Mesendoderm (in vitro differentiated cells): ENCODE measurements around the gene SIGLEC9. TPM values are rescaled to one million over a fixed set of nuclear protein-coding genes. Genes with fewer than 3 reads are reported as not detected.

Experiments
- DNase-seq: peaks from one replicate; pipeline ENCODE4 v3.0.0; 2013
- H2AK5ac ChIP-seq: 2 replicates; pipeline ENCODE4 v1.6.1; 2013; ENCODE audit warnings: low read length, inconsistent platforms
- H2BK120ac ChIP-seq: 2 replicates; pipeline ENCODE4 v1.6.1; 2013; ENCODE audit warnings: low read depth, mild to moderate bottlenecking, low read length, moderate library complexity, mixed read lengths
- H2BK15ac ChIP-seq: replicated peaks from 2 replicates; pipeline ENCODE4 v1.6.1; 2013; ENCODE audit warnings: low read depth, mild to moderate bottlenecking, moderate library complexity
- H2BK5ac ChIP-seq: 2 replicates; pipeline ENCODE4 v1.6.1; 2013; ENCODE audit warnings: low read length, inconsistent platforms
- H3K18ac ChIP-seq: 2 replicates; pipeline ENCODE4 v1.6.1; 2013; ENCODE audit warnings: mild to moderate bottlenecking, low read length, mixed read lengths
- H3K23ac ChIP-seq: one replicate; pipeline ENCODE4 v1.6.1; 2013; ENCODE audit warnings: low read length
- H3K27ac ChIP-seq: 2 replicates; pipeline ENCODE4 v1.5.1; 2013; ENCODE audit warnings: low read depth, mild to moderate bottlenecking, inconsistent platforms, low read length, moderate library complexity
- H3K27me3 ChIP-seq: 2 replicates; pipeline ENCODE4 v1.6.1; 2013; ENCODE audit warnings: low read length, control low read depth, mild to moderate bottlenecking, inconsistent platforms; ENCODE audit not compliant: insufficient read depth, poor library complexity
- H3K36me3 ChIP-seq: 2 replicates; pipeline ENCODE4 v1.6.1; 2013; ENCODE audit warnings: low read length, inconsistent platforms; ENCODE audit not compliant: control insufficient read depth, insufficient read depth
- H3K4ac ChIP-seq: one replicate; pipeline ENCODE4 v1.6.1; 2013; ENCODE audit warnings: low read depth, mild to moderate bottlenecking, low read length, moderate library complexity
- H3K4me1 ChIP-seq: 2 replicates; pipeline ENCODE4 v1.6.1; 2013; ENCODE audit warnings: low read depth, low read length, inconsistent platforms; ENCODE audit not compliant: control insufficient read depth
- H3K4me2 ChIP-seq: 2 replicates; pipeline ENCODE4 v1.6.1; 2013; ENCODE audit warnings: low read length
- H3K4me3 ChIP-seq: 2 replicates; pipeline ENCODE4 v1.5.1; 2013; ENCODE audit warnings: mild to moderate bottlenecking, low read length
- H3K56ac ChIP-seq: one replicate; pipeline ENCODE4 v1.6.1; 2013; ENCODE audit warnings: low read length
- H3K79me1 ChIP-seq: 2 replicates; pipeline ENCODE4 v1.6.1; 2013; ENCODE audit warnings: low read length, inconsistent platforms
- H3K79me2 ChIP-seq: 2 replicates; pipeline ENCODE4 v1.6.1; 2013; ENCODE audit warnings: mild to moderate bottlenecking, low read length; ENCODE audit not compliant: control insufficient read depth, insufficient read depth
- H3K9ac ChIP-seq: 2 replicates; pipeline ENCODE4 v1.6.1; 2013; ENCODE audit warnings: low read length, inconsistent platforms
- H4K5ac ChIP-seq: one replicate; pipeline ENCODE4 v1.6.1; 2013; ENCODE audit warnings: low read length
- H4K8ac ChIP-seq: one replicate; pipeline ENCODE4 v1.6.1; 2013; ENCODE audit warnings: low read depth, mild to moderate bottlenecking, control low read depth, low read length, moderate library complexity
- WGBS: extraction: QIAGEN DNeasy Blood & Tissue Kit; methylation state at CpG from one replicate; pipeline ENCODE4 v1.1.7; 2013; ENCODE audit warnings: low lambda C conversion rate, missing lambda C conversion rate; ENCODE audit not compliant: insufficient coverage; ENCODE audit errors: extremely low coverage; 5-methylcytosine and 5-hydroxymethylcytosine counted together
- polyA plus RNA-seq, 2 experiments: library from polyadenylated mRNA; stranded (reverse); fragments of 200-250 nt; gene quantifications; one replicate each; pipeline ENCODE4 v1.2.3, GENCODE V29; 2013

The SIGLEC9 gene
- polyA plus RNA-seq (2013, experiment 1 of 2): not detected
- polyA plus RNA-seq (2013, experiment 2 of 2): not detected

- no peak within 1 kb of the TSS for H2BK120ac ChIP-seq
- no peak within 1 kb of the TSS for H2AK5ac ChIP-seq
- no peaks in the 10 kb centered on the region for H3K79me2 ChIP-seq
- H3K4me3 ChIP-seq: no peak within 1 kb of the TSS
- no peak for DNase-seq
- H3K56ac ChIP-seq: no peak within 1 kb of the TSS
- H3K9ac ChIP-seq: no peak within 1 kb of the TSS
- H4K5ac ChIP-seq: no peak within 1 kb of the TSS
- H3K36me3 ChIP-seq: no peaks in the 10 kb centered on the region
- H3K18ac ChIP-seq: no peak within 1 kb of the TSS
- WGBS: no CpG with 5 or more reads among the region's 14 CpGs
- H3K4ac ChIP-seq: no peak within 1 kb of the TSS
- no peak within 1 kb of the TSS for H3K27ac ChIP-seq
- H3K79me1 ChIP-seq: no peaks in the 10 kb centered on the region
- H3K27me3 ChIP-seq: no peaks in the 10 kb centered on the region
- H2BK5ac ChIP-seq: no peak within 1 kb of the TSS
- no peak within 1 kb of the TSS for H2BK15ac ChIP-seq
- H3K4me2 ChIP-seq: no peak within 1 kb of the TSS
- no peak within 1 kb of the TSS for H4K8ac ChIP-seq
- no peak within 1 kb of the TSS for H3K23ac ChIP-seq
- no peaks in the 10 kb centered on the region for H3K4me1 ChIP-seq
Observed at GRCh38 chr19:51124729-51125128, at the start of gene SIGLEC9. Gene SIGLEC9, plus strand, starts transcription at chr19:51124906. Its CDS starts 69 bp downstream, at chr19:51124975.

- H4K5ac ChIP-seq: no peak overlapping the region
Observed at GRCh38 chr19:51075998-51076397, 48.7 kb upstream of the SIGLEC9 start.

GRCh38 chr19:51076631-51077213, 48.0 kb upstream of the SIGLEC9 start:
- no peaks in the 10 kb centered on the region for H3K36me3 ChIP-seq
- no peaks in the 10 kb centered on the region for H3K79me1 ChIP-seq
- H4K5ac ChIP-seq: no peak overlapping the region
- DNase-seq: no peak
- no peak overlapping the region for H2AK5ac ChIP-seq
- no peaks in the 10 kb centered on the region for H3K79me2 ChIP-seq
- no peak overlapping the region for H3K9ac ChIP-seq
- no peak overlapping the region for H3K4me2 ChIP-seq
- no peak overlapping the region for H3K4me3 ChIP-seq
- WGBS: no CpG with 5 or more reads among the region's 14 CpGs
- no peaks in the 10 kb centered on the region for H3K4me1 ChIP-seq
- H3K27me3 ChIP-seq: no peaks in the 10 kb centered on the region
- H2BK5ac ChIP-seq: no peak overlapping the region
- no peak overlapping the region for H2BK15ac ChIP-seq
- H4K8ac ChIP-seq: no peak overlapping the region
- H3K27ac ChIP-seq: no peak overlapping the region
- H2BK120ac ChIP-seq: no peak overlapping the region
- H3K18ac ChIP-seq: no peak overlapping the region
- H3K4ac ChIP-seq: no peak overlapping the region
- no peak overlapping the region for H3K23ac ChIP-seq
- H3K56ac ChIP-seq: no peak overlapping the region

More at GRCh38 chr19:51075998-51076397, 48.7 kb upstream of the SIGLEC9 start:
- Histone ChIP-seq H3K9ac (no peak overlapping the region), H2BK5ac (no peak overlapping the region), H3K79me2 (no peaks in the 10 kb centered on the region), H2BK120ac (no peak overlapping the region), H3K36me3 (no peaks in the 10 kb centered on the region), H3K23ac (no peak overlapping the region), H2AK5ac (no peak overlapping the region), H3K4me1 (no peaks in the 10 kb centered on the region), H2BK15ac (no peak overlapping the region), H3K27me3 (no peaks in the 10 kb centered on the region), H3K4ac (no peak overlapping the region), H3K27ac (no peak overlapping the region), H3K79me1 (no peaks in the 10 kb centered on the region), H4K8ac (no peak overlapping the region), H3K4me3 (no peak overlapping the region), H3K4me2 (no peak overlapping the region), H3K56ac (no peak overlapping the region), H3K18ac (no peak overlapping the region)
- no CpG with 5 or more reads among the region's 5 CpGs for WGBS
- DNase-seq: no peak

- Histone ChIP-seq H3K4me1 (no peaks in the 10 kb centered on the region), H4K5ac (no peak overlapping the region), H3K36me3 (no peaks in the 10 kb centered on the region), H3K9ac (no peak overlapping the region), H2AK5ac (no peak overlapping the region), H3K4me2 (no peak overlapping the region), H3K4me3 (no peak overlapping the region), H3K18ac (no peak overlapping the region), H2BK120ac (no peak overlapping the region), H3K79me1 (no peaks in the 10 kb centered on the region), H2BK15ac (no peak overlapping the region), H3K23ac (no peak overlapping the region), H4K8ac (no peak overlapping the region), H2BK5ac (no peak overlapping the region), H3K27me3 (no peaks in the 10 kb centered on the region), H3K4ac (no peak overlapping the region), H3K27ac (no peak overlapping the region), H3K79me2 (no peaks in the 10 kb centered on the region), H3K56ac (no peak overlapping the region)
- WGBS: no CpG with 5 or more reads among the region's 6 CpGs
- DNase-seq: no peak
Observed at GRCh38 chr19:51078104-51078503, 46.6 kb upstream of the SIGLEC9 start.

- Histone ChIP-seq H3K79me1 (no peaks in the 10 kb centered on the region), H4K8ac (no peak overlapping the region), H3K36me3 (no peaks in the 10 kb centered on the region), H3K4ac (no peak overlapping the region), H4K5ac (no peak overlapping the region), H2AK5ac (no peak overlapping the region), H3K18ac (no peak overlapping the region), H3K4me3 (no peak overlapping the region), H3K27ac (no peak overlapping the region), H3K4me2 (no peak overlapping the region), H3K23ac (no peak overlapping the region), H2BK120ac (no peak overlapping the region), H3K9ac (no peak overlapping the region), H3K79me2 (no peaks in the 10 kb centered on the region), H3K27me3 (no peaks in the 10 kb centered on the region), H2BK5ac (no peak overlapping the region), H2BK15ac (no peak overlapping the region), H3K56ac (no peak overlapping the region), H3K4me1 (no peaks in the 10 kb centered on the region)
- WGBS: no CpG with 5 or more reads among the region's 6 CpGs
- no peak for DNase-seq
Observed at GRCh38 chr19:51078731-51079130, 46.0 kb upstream of the SIGLEC9 start.
